Measurements from ENCODE around the gene PRKCB. TPM values are rescaled to one million over a fixed set of nuclear protein-coding genes. Genes with fewer than 3 reads are reported as not detected.

The PRKCB gene
- total and polyA plus RNA-seq, 2 experiments from 2014 or later: 3.7 to 16.4 TPM

GRCh38 chr16:24163935-24164334, 328.2 kb downstream of the PRKCB start:
- Histone ChIP-seq H3K4me2 (peak overlapping the region; percentile 45), H3K27me3 (ENCODE audit: insufficient read depth) (no peaks in the 10 kb centered on the region), H3K9me2 (ENCODE audit: insufficient read depth) (peaks cover 1% of the 10 kb centered on the region; the same call in 1 of the 2 replicates), H3K4me1 (ENCODE audit: insufficient read depth) (peaks cover 19% of the 10 kb centered on the region), H3K79me2 (replicated peaks; ENCODE audit: insufficient read depth) (no peaks in the 10 kb centered on the region), H3K36me3 (ENCODE audit: insufficient read depth) (no peaks in the 10 kb centered on the region), H3K27ac (ENCODE audit: low read depth) (no peak overlapping the region; the same call in 1 of the 2 replicates), H3K4me3 (no peak overlapping the region), H3F3A (replicated peaks; ENCODE audit: low read depth) (no peaks in the 10 kb centered on the region), H2AFZ (no peak overlapping the region), H4K20me1 (replicated peaks; ENCODE audit: insufficient read depth) (no peaks in the 10 kb centered on the region)
- H3K27ac Mint-ChIP-seq: no peak overlapping the region
- no peak overlapping the region for H3K4me3 Mint-ChIP-seq
- H3K36me3 Mint-ChIP-seq (ENCODE audit: low read depth): no peaks in the 10 kb centered on the region
- TF ChIP-seq NANOG (IDR thresholded peaks at IDR 0.05; ENCODE audit: borderline replicate concordance) (no peak), JUNB (IDR thresholded peaks at IDR 0.05; ENCODE audit: unreplicated experiment) (no peak), EZH2 (IDR thresholded peaks at IDR 0.05; ENCODE audit: low read depth, unreplicated experiment) (no peak), CREB1 (CRISPR knock-in tag; IDR thresholded peaks at IDR 0.05; ENCODE audit: low read depth) (no peak), REST (IDR thresholded peaks at IDR 0.05; ENCODE audit: unreplicated experiment) (no peak), ZNF462 (CRISPR knock-in tag; IDR thresholded peaks at IDR 0.05) (no peak), ZNF331 (CRISPR knock-in tag; IDR thresholded peaks at IDR 0.05; ENCODE audit: low read depth) (no peak), ZNF114 (CRISPR knock-in tag; IDR thresholded peaks at IDR 0.05) (no peak), POLR2AphosphoS5 (IDR thresholded peaks at IDR 0.05; ENCODE audit: low read depth) (no peak), STAT1 (IDR thresholded peaks at IDR 0.05; ENCODE audit: unreplicated experiment) (no peak), CTCF (conservative IDR thresholded peaks at IDR 0.05; ENCODE audit: low read depth in 2 of 2) (no peak)
- peaks cover 5% of the 10 kb centered on the region for H3K27me3 Mint-ChIP-seq (ENCODE audit: insufficient read depth, low read depth, poor library complexity)
- no peaks in the 10 kb centered on the region; the same call in 2 of the 3 replicates for H3K9me3 Mint-ChIP-seq
- DNase-seq (ENCODE audit: low spot score) (peak; percentile 49), ATAC-seq (peak; percentile 70)
- H3K4me1 Mint-ChIP-seq: peaks cover 19% of the 10 kb centered on the region
